ENCODE data around the gene ARMC12. TPM values are rescaled to one million over a fixed set of nuclear protein-coding genes. Genes with fewer than 3 reads are reported as not detected.

The ARMC12 gene
- total RNA-seq, 1 donor from 2014 or later, result 0.47 TPM

DNA sequence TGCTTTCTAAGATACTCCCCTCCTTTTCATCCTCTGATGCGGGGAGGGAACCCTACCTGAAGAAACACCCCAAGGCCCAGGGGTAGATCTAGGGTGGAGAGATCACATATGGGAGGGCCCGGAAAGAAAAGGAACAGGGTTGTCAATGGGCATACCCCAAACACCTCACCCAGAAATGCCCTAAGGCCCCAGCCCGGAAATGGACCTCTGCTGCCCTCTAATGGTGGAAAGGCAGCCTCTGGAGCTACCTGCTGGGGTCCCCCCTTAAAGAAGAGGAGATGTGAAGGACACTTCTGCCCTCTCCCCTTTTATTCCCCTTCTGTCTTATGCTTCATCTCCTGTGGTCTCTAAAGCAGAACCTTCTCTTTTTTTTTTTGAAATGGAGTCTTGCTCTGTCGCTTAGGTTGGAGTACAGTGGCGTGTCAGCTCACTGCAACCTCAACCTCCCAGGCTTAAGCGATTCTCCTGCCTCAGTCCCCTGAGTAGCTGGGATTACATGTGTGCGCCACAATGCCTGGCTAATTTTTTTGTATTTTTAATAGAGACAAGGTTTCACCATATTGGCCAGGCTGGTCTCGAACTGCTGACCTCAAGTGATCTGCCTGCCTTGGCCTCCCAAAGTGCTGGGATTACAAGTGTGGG lies 458 bp upstream of the ARMC12 start:
- DNase-seq, result peak; percentile 54

DNA sequence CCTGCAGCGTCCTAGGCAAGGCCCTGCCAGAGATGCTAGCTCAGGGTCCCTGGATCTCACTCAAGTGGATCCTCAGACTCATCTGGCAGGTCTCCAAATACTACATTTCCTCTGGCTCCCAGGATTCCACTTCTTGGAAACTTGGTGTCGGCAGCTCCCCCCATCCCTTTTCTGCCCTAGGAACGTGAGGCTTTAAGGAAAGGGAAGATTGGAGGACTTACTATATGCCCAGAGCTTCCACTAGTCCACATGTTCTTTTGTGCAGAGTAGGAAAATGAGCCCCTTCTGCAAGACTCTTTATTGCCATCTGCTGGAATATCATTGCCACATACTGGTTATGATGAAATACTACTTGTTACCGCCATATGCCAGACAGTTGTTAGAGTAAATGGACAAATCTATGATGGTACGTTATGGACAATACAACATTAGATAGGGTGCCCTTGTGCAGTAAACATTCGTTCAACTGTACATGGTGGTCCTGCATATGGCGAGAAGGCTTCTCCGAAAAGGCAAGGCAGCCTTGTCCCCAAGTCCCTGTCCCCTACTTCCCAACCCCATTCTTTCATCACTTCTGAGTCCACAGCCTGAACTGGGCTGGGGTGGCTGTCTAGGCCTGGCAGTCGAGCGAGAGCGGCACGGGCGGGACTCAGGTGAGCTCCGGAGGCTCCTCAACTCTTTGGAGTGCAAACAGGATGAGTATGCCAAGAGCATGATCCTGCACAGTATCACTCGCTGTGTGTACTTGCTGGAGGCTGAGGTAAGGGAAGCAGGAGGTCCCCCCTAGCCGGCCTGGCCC lies 780 bp downstream of the ARMC12 start:
- no peak for DNase-seq

DNA sequence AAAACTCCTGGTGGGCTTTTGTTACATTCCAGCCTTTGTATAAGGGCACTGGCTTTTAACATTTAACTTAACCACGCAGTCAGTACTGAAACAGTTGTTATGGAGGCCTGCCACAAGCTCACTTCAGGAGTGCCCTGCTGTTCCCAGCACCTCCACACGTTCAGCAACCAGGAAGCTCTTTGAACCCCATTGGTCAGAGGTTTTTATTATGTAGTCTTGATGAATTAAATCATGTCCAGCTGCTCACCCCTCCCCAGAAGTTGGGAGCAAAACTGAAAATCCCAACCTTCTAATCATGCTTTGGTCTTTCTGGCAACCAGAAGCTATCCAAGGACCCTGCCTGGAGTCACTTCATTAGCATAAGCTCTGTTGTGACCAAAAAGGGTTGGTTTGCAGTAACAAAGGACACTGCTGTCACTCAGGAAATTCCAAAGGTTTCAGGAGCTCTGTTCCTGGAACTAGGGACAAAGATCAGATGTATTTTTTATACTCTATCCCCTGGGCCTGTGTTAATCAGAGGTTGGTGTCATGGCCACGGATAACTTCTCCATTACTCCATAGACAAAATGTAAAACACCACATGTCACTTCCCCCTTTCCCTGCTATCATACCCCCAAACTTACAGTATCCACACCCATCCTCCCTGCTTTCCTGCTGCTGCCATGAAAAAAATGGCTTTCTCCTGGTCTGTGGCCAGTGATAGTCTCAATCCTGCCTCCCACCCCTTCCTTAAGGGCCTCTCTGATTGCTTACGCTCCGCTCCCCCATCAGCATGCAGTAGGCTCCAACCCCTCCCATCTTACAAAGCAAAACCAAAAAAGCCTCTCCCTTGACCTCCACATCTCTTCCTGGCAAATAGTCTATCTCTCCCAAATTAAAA lies 3.1 kb downstream of the ARMC12 start:
- no peak for DNase-seq

DNA sequence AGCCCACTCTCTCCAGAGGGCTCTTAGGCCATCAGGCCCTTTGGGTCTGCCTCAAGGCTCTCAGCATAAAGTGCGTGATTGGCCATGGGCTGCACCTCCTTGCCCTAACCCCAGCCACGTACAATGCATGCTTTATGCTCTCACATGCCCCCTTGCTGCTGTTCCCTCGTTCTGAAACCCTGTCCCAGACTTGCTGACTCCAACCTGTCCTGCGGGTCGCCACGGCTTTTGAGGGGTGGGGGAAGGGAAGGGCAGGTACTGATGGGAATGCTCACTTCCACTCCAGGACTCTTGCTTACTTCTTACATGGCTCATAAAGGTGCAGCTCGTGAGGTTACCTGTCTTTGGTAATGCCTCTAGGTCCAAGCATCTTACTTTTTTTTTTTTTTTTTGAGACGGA lies 6.0 kb downstream of the ARMC12 start:
- no peak for DNase-seq

DNA sequence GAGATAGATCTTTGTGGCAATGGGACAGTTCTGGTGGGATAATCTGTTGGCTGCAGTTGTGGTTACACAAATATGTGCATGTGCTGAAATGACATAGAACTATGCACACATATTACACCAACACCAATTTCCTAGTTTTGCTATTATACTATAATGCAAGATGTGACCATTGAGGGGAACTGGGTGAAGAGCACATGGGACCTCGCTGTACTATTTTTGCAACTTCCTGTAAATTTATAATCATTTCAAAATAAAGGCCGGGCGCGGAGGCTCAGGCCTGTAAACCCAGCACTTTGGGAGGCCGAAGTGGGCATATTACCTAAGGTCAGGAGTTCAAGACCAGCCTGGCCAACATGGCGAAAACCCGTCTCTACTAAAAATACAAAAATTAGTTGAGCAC lies 8.7 kb downstream of the ARMC12 start:
- no peak for DNase-seq

DNA sequence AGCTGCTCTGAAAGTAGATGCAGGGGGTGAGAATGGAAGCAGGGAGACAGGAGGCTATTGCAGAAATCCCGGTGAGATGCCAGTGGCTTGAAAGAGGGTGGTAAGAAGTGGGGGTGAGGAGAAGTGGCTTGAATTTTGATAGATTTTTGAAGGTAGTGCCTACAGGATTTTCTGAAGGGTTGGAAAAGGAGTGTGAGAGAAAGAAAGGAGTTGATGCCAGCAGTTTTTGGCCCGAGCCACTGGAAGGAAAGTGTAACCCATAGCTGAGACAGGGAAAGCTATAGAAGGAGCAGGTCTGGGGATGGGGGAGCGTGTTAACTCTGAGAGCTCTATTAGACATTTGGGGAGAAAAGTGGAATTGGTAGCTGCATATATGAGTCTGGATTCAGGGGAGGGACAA lies 9.7 kb downstream of the ARMC12 start:
- no peak for DNase-seq

DNA sequence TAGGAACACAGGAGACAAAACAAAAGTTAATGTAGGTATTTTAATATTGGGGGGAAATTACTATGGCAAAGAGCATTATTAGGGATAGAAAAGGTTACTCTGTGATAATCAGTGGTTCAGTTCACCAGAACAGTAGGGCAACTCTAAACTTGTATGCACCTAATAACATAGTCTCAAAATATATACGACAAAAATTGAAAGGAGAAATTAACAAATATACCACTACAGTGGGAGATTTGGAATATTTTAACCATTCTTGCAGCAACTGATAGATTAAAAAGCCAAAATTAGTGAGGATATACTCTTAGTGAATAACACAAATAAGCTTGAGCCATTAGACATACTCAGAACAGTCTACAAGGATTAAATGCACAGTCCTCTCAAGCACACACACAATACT lies 11.0 kb downstream of the ARMC12 start:
- DNase-seq, result no peak

DNA sequence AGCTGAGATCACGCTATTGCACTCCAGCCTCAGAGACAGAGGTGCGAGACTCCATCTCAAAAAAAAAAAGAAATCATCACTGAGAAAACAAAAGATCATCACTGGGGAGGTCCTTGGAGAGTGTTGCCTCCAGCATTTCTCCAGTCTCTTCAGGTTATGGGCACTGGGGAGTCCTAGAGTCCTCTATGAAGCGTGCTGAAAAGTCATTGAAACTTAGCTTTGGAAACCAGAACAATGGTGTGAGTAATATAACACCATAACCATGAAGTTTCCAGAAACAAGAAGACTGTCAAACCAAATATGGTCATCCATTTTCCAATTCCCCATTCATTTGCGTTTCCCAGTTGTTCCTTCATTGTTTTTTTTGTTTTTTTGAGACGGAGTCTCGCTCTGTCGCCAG lies 13.7 kb downstream of the ARMC12 start:
- DNase-seq, result no peak

DNA sequence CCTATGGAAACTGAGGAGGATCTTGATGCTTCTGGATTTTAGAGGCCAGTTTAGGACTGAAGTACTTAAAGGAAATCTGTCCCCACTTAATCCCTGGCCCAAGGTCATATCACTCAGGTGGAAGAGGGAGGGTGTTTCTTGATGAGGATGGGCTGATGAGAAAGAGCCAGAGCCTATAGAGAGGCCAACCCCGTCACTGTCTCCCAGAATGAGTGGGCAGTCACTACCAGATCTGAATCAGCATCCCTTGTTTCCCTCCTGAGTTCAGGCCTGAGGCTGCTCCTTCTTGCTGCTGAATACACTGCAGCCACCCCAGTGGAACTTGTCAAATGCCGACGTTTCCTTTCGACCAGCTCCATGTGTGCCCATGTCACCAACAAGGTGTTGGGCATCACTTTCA lies 14.8 kb downstream of the ARMC12 start:
- no peak for DNase-seq

DNA sequence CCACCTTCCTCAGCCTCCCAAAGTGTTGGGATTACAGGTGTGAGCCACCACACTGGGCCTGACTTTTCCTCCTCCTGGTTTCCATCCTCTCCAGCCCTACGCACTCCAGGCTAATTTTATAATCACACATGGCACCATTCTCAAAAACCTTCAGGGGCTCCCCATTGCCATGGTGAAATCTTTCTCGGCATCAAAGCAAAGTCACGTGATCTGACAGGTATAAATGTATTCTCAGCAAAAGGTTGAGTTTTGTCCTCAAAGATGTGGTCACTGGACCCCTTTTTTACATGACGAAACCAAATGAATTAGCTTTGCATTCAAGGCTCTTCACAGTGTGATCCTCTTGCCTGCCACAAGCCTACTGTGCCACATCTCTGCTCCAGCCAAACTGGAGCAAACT lies 15.5 kb downstream of the ARMC12 start:
- DNase-seq, result no peak

DNA sequence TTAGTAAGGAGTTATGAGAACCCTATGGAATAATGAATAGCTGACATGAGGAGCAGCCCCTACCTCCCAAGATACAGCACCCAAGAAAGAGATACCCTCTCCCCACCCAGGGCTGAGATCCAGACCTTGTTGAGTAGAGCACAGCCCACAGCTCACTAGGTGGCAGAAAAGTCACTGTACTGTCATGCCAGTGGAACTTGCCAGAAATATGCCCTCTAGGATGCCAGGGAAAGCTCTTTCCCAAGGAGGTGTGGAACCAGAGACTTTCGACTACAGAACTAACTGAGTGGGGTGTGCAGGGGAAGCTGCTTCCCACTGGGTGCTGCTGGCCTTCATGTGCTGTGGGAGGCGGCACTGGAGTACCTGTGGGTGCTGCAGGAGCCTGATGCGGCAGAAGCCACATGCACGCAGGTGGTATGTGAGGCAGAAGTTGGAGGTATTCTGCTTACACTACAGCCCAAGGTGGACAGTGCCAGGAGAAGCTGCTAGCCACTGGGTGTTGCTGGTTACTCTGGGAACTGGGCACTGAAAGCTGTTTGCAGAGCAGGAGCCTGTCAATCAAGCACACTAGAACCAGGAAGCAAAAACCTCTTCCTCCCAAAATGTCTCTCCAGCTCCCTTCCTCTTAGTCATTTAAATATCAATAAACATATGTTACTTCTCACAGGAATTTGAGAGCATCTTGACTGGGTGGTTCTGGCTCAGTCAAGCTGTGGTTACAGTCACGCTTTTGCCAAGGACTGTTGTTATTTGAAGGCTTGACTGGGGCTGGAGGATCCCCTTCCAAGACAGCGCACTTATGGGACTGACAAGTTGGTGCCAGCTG lies 17.8 kb downstream of the ARMC12 start:
- DNase-seq, result no peak

DNA sequence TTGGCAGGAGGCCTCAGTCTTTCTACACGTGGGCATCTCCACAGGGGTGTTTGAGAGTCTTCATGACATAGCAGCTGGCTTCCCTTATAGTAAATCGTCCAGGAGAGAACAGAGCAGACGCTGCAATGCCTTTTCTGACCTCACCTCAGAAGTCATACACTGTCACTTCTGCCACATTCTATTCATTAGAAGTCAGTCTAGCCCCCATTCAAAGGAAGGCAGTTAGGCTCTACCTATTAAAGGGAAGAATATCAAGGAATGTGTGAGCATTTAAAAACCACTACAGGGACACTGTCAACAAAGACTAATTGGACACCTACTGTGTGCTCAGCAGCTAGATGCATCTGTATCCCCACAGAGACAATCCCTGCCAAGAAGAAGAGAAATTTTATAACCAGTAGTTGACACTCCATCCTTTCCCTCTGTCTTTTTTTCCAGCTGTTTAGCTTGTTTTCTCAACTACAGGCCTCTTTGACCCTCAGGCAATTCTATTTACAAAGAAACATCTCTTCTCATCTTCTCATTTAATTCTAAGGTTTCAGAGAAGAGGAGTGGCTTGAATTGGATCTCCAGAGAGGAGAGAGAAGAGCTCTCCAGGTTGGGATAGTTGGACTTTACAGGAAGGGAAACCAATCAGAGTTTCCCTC lies 18.6 kb downstream of the ARMC12 start:
- no peak for DNase-seq

DNA sequence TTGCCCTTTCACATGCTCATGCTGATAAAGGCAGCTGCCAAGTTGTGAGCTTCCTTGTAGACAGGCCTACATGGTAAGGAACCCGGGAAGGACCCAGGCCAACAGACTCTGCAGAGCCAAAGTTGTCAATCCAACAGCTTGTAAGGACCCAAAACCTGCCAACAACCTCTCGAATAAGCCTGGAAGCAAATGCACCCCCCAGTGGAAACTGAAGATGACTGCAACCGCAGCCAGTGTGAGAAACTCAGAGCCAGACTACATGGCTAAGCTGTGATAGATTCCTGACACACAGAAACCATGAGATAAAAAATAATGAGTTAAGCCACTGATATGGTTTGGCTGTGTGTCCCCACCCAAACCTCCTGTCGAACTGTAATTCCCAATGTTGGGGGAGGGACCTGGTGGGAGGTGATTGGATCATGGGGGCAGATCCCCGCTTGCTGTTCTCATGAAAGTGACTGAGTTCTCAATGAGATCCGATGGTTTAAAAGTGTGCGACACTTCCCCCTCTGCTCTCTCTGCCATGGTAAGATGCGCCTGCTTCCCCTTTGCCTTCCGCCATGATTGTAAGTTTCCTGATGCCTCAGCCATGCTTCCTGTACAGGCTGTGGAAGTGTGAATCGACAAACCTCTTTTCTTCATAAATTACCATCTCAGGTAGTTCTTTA lies 20.8 kb downstream of the ARMC12 start:
- no peak for DNase-seq

DNA sequence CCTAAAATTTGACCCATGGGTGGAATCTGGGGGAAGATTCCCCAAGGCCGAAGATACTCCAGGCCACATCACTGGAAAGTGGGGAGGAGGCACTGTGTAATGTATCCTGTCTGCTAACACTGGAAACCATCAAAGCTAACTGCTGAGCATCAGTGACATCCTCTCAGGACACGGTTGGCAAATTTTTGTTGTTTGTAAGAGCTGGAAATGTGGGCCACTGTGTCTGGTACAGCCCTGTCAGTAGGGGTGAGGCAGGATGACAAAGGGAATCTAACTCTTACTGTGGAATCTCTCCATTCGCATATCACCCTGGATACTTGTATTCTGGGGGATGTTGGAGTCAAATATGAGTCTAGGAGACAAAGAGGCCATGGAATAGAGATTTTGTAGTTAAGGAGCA lies 22.6 kb downstream of the ARMC12 start:
- no peak for DNase-seq

DNA sequence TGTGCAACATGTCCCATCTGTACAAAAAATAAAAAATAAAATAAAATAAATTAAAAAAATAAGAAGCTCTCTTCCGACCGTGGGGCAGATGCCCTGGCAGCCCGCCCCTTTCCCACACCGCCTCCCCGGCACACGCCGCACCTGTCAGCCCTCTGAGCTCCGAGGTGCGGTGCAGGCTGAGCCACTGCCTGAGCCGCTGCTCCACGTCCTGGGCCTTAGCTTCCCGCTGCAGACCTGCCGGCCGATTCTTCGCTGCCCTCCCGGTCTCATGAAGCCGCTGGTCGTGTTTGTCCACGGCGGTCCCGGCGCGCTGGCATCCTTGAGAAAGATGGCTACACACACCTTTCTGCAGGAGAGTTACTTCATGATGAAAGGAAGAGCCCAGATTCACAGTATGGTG lies 28.9 kb downstream of the ARMC12 start:
- no peak for DNase-seq

DNA sequence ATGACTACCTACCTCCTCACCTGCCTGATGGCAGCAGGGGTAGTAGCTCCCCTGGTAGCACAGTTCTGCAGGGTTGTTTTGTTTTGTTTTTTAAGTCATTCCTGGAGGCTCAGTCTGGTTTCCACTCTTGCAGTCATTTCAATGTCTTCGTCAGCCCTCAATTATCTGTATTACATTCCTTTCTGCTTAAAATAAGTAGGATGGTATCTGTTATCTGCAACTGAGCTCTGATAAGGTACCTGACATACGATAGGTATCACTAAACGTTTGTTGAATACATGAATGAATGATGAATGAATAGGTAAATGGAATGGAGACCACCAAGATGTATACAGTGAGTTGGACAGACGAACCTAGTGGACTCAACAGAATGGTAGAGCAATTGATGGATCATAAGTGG lies 32.4 kb downstream of the ARMC12 start:
- no peak for DNase-seq

DNA sequence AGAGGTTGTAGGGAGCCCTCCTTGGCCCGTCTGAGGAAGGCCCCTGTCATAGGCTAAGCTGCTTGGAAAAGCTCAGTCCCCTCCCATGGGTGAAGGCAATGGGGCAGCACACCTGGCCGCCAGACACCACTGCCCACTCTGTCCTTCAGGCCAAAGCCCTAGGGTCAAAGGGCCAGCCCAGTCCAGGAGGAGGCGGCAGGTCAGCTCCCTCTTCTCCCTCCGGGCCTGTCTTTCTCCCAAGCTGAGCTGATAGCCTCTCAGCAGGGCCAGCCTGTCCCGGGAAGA lies 34.5 kb downstream of the ARMC12 start:
- no peak for DNase-seq

DNA sequence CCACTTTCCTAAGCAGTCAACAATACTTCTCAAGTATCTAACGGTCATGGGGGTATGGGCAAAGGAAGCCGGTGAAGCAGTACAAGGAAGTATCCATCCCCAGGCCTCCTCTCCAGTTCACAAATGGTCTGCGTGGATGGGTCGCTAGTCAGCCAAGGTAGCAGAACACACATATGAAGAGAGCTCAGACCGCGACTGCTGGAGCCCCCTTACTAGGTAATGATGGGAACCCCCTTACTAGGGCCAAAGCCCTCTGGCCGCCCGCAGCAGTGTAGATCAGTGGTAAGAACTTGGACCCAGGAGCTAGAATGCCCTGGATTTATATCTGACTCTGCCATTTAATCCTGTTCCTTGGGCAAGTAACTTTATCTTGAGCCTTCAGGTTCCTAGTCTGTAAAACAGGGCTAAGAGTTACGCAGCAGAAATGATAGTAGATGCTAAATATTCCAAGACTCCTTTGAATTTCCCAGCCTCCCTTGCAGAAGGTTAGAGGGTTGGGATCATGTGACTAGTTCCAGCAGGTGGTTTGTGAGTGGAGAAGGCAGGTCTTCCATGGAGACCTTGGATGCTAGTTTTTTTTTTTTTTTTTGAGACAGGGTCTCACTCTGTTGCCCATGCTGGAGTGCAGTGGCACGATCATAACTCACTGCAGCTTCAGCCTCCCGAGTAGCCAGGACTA lies 37.4 kb downstream of the ARMC12 start:
- DNase-seq, result no peak

DNA sequence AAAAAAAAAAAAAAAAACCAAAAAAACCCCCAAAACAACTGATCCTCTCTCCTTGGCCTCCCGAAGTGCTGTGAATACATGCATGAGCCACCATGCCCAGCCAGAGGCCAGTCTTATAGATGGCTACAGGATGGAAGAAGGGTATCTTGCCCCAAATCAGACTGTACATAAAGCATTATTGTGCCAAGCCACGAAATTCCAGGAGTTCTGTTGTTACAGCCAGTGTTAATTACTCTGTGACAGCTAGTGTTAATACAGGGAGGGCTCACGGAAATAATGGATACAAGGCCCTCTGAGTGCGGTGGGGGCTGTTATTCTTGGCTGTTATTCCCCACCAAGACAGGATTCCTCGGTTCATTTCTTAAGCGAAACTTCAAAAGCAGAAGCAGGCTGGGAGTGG lies 38.2 kb downstream of the ARMC12 start:
- no peak for DNase-seq

DNA sequence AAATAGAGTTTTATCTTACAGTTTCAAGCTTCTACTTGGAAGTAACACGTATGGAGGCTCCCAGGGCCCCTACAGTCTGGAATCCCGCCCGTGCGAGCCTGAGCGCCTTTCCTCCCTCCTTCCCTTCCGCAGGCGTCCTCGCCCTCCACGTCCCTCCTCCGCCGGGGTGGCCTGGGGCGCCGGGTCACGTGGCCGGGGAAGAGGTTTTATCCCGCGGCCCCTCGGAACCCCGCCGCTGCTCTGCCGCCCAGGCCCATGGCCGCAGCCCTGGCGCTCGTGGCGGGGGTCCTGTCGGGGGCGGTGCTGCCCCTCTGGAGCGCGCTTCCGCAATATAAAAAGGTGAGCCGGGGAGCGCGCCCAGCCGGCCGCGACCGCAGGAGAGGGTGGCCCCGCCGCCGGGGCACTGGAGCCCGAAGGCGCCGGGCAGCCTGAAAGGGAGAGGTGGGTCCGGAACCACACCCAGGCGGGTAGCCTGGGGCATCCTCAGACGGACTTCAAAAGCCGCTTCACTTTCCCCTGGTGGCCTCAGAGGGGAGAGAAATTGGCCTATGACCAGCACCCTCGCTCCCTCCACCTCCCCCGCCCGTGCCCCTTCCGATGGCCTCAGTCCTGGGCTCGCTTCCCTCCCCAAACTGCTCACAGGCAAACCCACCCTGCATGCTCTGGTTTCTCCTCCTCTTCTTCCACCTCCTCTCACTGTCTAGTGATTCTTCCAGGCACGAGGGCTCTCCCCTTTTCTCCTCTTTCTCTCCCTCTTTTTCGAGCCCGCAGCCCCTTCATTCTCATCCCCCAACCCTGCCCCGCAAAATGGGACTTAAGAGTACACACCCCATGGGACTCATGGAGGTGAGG lies 39.8 kb downstream of the ARMC12 start, which contains the start of gene CLPSL2:
CLPSL2 (plus strand) TSS at position 235 of the 852 bp plus-strand sequence; CDS start at position 256, 21 bp downstream.
- no peak for DNase-seq
